Measurements from ENCODE around the gene UBQLN4.

UBQLN4 gene

DNA sequence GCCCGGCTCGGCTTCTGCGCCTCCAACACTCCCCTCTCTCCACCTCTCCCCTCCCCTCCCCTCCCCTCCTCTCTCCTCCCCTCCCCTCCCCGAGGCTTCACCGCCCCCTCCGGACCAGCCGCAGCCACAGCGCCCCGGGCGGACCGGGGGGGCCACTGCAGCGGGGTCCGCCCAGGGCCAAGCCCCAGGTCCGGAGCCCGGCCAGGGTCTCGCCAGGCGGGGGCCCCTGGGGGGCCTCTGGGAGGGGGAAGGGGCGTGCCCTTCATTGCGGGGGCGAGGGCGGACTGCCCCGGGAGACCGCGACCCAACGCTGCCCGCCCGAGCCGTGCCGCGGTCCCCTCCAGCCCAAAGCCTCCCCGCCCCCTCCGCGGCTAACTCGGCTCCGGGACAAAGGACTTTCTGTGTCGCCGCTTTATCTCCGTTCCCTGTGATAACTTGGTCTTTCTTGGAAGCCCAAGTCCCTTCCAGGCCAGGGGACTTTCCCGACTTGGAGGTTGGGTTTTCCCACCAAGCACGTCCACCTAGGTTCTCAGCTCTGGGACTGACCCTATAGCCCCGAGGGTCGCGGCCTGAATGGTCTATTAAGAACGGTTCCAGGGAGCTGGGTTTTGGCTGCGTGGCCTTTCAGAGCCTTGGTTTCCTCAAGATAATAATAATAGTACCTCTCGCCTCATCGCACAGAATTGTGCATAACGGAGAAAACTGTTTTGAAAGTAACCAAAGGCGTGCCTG, at the start of gene UBQLN4:
Gene UBQLN4 (minus strand): TSS at position 31 of the 732 bp plus-strand sequence. CDS start 97 bp downstream, outside the sequence.
- in situ Hi-C loops (cut with HindIII; ENCODE audit: low sequenced_read_pairs), result no loop called here

DNA sequence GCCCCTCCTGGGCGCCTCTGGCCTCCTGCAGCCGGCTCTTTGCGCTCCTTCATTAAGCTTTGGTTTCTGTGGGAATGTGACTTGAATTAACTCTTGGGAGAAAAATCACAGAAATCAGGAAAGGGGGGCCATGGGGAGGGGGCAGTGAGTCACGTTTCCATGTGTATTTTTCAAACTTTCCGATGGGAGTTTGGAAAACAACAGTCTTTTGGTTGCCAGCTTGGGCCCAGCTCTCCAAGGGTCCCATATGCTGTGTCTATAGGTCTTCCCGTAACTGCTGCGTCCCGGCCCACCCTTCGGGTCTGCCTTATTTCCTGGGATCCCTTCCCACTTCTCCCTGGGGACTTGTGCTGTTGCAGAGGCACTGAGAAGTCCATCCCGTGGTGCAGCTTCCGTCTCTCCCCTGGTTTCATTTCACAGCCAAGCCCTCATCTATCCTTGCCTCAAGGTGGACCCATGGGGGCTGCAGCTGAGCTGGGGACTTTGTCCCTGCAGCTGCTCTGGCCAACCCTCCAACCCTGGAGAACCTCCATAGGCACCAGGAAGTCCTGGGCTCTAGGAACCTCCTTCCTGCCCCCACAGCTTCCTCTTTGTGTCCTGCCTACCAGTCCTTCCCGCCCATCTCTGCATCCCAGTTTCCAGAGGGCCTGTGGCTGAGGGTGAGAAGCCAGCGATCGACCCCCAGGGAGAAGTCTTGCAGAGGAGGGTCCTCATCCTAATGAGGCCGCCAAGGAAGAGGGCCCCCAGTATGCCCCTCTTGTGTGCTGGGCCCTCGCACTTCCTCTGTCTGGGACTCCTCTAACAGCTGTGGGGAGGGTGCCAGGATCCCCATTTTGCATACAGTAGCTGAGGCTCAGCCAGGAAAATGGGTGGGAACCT, 49.3 kb upstream of the UBQLN4 start:
- in situ Hi-C loops (cut with HindIII; ENCODE audit: low sequenced_read_pairs), result loop anchor here (5.0 kb wide), 1 partner anchor 34 kb away; no protein-coding TSS in a partner anchor

DNA sequence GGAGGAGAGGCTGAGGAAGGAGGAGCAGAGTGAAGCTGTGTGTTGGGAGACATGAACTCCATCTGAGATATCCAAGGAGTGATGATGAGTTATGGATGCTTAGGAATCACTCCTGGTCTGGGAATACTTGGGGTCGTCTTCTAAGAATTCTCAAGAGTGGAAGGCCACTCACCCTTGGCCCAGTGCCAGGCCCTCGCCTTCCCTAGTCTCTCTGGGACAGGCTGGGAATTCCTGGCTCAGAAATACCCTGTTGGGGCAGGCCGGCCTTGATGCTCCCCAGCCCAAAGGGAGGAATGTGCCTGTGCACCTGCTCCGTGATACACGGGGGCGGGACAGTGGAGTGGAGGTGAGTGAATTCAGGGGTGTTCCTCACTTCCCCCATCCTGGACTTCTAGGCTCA, 48.3 kb upstream of the UBQLN4 start:
- in situ Hi-C loops (cut with HindIII; ENCODE audit: low sequenced_read_pairs), result loop anchor here (5.0 kb wide), 1 partner anchor 35 kb away; no protein-coding TSS in a partner anchor

DNA sequence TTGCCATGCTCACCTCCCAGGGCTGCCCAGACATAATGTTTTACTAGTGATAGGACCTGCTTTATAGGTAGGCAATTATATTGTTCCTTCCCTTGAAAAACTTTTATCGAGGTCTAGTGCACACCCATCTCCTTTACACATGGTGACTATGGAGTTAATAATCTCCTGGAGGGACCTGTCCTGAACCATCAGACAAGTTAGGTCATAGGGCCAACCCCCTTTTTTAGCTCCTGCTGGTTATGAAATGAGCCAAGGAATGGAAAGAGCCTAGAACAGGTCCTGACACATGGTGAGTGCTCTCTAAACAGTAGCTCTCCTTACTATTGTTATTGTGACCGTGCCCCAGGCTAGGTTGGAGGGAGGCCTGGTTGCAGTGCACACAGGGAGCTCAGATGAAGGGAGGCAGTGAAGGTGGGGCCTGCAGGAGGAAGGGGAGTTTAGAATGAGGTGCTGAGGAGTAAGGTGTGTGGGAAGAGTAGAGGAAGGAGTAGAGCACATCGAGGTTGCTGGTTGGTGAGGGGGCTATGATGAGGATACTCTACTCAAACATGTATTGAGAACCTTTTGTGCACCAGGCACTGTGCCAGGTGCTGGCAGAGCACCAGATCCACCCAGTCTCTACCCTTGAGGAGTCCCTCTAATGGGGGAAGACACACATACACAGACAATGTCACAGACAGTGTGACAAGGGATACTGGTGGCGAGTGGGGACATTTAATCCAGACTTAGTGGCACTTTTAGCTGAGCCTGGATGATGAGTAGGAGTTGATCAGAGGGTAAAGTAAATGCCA, 46.8 kb upstream of the UBQLN4 start:
- in situ Hi-C loops (cut with HindIII; ENCODE audit: low sequenced_read_pairs), result loop anchor here (5.0 kb wide), 1 partner anchor 37 kb away; no protein-coding TSS in a partner anchor

DNA sequence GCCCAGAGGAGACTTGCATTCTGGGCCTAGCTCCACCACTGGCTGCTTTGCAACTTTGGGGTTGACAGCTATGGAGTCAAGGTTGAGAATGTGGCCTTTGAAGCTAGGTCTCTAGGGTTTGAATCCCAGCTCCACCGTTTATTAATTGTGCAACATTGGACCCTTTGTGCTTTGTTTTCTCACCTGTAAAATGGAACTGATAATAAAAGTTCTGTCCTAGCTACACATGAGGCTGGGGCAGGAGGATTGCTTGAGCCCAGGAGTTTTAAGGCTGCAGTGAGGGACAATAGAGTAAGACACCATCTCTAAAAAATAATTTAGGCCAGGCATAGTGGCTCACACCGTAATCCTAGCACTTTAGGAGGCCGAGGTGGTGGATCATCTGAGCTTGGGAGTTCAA, 45.7 kb upstream of the UBQLN4 start:
- in situ Hi-C loops (cut with HindIII; ENCODE audit: low sequenced_read_pairs), result no loop called here

DNA sequence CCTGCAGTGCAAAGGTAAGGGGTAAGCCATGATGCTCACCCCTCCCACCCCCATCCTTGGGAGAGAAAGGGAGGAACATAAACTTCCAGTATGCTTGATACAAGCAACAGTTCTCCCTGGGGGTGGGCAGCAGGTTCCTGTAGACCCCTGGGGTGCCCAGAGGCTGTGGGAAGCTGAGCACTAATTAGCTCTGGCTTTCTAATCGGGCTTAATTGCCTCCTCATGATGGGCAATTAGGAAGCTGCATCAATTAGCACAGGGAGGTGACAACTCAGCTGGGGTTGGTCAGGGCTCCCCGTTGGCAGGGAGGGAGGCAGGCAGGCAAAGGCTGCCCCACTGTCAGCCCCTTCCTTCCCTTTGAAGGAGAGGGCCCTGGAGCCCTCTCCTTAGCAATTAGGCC, 45.2 kb upstream of the UBQLN4 start:
- in situ Hi-C loops (cut with HindIII; ENCODE audit: low sequenced_read_pairs), result no loop called here

DNA sequence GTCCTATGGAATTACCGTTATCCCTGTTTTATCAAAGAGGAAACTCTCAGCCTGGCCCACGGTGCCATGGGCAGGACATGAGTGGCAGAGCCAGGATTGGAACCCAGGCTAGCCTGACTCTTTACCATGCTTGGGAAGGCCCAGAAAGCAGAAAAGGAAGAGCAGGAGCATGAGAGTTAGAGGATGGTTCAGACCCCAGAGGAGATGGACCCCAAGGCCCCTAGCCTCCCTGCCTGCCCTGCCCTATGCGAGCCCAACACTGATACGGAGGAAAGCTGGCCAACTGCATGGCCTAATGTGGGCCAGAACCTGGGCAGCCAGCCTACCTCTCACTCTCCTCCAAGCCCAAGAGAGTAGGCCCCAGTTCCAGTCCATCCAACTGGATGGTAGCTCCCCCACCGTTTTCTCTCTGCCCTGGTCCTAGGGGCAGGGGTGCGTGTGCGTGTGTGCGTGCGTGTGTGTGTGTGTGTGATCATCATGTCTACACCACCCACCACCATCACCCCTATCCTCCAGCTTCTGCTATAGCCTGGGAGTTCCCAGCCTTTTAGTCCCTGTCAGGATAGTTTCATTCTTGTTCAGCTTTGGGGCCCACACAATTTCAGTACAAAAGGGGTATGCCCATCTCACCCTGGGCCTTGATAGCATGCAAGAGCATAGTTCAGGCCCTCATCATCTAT, 44.0 kb upstream of the UBQLN4 start:
- in situ Hi-C loops (cut with HindIII; ENCODE audit: low sequenced_read_pairs), result no loop called here

DNA sequence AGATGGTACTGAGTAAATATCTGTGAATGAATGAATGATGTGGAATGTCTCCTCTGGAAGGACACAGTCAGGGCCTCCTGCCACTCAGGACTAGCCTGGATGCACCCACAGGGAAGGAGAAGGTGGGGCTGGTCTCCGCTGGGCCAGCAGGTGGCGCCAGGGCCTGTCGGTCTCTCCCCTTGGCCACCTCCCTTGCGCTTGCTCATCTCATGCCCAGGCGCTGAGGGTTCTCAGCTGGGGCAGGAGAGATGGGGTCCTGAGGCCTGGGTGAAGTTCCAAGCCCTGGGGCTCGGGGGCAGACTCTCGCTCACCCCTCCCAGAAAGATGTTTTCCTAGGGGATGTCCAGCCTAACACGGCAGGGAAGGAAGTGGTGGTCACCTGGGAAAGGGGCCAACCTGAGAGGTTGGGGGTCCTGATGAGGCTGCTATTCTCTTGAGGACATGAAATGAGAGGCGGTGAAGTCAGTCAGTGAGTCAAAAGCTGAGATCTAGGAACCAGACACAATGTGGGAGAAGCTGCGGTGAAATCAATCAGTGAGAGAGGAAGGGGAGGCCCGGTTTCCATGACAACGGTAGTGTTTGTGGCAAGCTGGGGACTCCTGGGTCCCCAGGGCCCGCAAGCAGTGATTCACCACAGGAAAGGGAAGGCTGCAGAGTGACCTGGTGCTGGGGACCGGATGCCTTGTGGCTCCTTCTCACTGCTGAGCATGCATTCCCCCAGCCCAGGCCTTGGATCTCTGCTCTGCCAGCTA, 43.2 kb upstream of the UBQLN4 start:
- in situ Hi-C loops (cut with HindIII; ENCODE audit: low sequenced_read_pairs), result no loop called here

DNA sequence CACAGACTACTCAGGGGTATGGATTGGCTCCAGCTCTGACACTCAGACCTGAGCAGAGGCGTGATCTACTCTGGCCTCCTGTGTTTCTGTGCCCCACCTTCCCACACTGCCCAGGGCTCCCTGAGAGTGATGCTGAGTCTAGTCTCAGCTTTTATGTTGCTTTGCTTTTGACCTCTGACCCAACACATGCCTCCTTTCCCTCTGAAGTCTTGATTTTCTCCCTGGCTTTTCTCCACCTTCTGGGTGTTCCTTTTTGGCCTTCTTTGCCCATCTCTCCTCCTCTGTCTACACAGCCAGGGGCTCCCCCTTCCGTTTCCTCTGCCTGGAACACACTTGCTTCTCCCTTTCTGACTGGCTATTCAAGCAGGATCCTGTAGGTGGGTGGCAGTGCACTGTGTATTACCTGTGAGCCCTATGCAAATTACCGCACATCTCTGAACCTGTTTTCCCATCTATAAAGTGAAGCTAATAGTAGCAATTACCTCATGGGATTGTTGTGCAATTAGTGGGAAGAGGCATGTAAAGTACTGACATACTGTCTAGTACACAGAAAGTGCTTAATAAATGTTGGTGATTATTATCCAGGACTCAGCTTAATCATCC, 42.4 kb upstream of the UBQLN4 start:
- in situ Hi-C loops (cut with HindIII; ENCODE audit: low sequenced_read_pairs), result no loop called here

DNA sequence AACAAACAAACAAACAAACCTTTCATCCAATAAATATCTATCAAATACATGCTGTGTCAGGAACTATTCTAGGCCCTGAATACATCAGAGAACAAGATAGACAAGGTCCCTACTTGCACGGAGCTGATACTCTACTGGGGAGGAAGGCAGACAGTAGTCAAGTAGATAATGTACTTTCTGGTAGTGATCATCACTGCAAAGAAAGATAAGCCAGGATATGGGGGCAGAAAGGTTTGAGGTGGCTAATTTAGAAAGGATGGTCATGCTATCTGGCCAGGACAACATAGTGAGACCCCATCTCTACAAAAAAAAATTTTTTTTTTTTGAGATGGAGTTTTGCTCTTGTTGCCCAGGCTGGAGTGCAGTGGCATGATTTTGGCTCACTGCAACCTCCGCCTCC, 38.0 kb upstream of the UBQLN4 start:
- in situ Hi-C loops (cut with HindIII; ENCODE audit: low sequenced_read_pairs), result no loop called here

DNA sequence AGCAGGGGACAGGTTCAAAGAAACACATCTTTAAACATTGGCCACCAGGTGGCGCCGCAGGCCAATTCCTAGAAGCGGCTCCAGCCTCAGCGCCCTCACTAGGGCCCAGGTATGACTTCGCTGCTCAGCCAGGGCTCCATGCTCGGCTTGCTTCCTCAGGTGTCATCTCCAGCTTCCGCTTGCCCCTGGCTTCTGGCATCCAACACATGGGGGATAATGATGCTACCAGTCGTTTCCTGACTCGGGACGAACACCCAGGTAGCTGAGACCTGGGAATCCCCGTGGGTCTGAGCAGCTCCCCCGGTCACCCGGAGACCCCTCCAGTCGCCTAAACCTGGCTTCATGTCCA, 37.2 kb upstream of the UBQLN4 start:
- in situ Hi-C loops (cut with HindIII; ENCODE audit: low sequenced_read_pairs), result no loop called here

DNA sequence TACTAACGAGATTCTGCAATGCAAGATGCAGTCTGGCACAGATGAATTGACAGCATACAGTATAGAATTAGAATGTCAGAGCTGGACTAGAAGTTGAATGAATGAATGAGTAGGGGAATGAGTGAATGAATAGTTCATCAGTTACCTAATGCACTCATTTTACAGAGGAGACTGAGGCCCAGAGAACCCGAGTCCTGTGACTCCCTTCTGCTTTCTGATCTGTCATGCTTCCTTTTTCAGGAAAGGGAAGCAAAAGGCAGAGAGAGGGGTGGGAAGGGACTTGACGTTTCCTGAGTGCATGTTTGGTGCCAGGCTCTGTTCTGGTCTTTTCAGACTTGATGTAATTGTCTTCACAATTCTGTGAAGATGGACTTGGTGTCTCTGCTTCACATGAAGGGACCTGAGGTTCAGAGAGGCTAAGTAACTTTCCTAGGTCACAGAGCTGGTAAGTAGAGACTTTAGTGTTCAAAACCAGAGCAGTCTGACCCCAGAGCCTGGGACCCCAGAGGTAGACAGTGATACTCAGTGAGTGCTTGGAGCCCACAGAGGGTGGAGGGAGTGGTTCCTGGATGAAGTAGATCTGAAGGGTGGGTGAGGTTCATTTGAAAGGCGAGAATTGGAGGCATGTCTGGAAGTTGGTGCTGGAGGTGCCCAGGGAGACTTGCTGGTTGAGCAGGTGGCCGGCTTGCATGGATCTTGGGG, 36.7 kb upstream of the UBQLN4 start:
- in situ Hi-C loops (cut with HindIII; ENCODE audit: low sequenced_read_pairs), result no loop called here

DNA sequence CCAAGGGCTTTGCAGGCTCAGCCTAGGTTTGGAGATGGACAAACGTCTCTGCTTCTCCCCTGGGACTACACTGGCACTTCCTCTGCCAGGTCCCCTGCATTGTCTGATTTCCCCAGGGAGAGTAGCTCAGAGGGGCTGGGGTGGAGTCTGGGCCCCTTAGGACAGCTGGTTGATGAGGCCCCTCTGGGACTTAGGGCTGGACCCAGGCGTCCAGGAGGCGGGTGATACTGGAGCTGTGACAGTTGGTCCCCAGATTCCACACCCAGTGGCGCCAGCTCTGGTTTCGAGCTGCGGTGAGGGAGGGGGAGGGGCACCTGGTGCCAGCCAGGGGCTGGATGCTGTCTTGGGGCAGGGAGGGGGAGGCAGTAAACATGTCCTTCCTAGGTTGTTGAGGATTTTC, 36.1 kb upstream of the UBQLN4 start:
- in situ Hi-C loops (cut with HindIII; ENCODE audit: low sequenced_read_pairs), result no loop called here

DNA sequence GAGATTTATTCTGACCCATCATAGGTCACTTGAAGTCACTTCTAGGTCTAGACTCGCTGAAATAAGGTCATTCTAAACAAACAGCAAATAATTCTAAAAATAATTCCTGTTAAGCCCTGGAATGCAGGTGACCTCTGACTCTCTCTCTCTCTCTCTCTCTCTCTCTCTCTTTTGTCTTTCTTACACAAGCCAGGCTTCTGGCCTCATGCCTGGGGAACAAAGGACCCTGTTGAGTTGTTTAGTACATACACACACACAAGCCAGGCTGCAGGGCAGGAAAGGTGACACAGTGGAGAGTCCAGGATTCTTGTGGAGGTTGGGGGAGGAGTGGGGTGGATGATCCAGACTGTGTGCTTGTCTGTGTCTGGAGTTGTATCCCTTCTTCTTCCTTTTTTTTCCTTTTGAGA, 32.7 kb upstream of the UBQLN4 start:
- in situ Hi-C loops (cut with HindIII; ENCODE audit: low sequenced_read_pairs), result no loop called here

DNA sequence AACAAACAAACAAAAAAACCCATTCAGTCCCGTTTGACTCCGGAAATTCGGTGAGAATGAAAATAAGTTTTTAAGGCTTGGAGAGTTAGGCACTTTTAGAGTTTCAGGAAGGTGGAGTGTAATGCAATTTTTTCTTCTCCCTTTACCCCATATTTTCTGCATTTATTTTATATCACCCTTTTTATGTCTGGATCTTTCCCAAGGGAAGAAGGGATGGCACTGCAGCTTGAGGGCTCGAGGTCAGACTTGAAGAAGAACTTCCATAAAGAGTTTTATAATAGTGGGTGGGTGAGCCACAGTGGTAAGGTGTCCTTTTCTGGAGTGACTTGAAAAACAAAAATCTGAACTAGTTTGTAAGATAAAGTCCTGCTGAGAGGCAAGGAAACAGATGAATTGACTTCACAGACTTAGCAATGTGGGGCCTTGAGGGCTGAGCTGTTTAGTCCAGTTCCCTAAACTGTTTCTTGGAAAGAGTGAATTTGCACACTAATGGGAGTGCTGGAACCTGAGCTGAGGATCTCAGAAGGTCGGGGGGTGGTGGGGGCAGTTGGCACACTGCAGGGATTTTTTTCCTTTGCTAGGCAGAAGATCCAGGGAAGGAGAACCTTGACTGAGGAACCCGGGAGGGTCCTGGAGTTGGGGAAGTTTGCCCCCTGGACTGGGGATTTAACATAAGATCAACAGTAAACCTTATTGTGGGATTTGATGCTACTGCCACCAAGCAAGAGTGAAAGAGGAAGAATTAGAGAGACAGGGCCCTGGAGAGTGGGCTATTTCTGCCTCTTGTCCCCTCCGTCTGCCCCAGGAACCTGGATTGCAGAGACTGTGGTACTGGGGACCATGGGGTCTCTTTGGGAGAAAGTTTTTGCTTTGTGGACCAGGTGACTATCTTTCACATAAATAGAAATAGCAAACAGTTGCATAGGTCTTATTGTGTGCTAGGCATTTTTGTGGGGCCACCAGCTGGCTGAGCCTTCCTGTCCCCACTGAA, 30.5 kb upstream of the UBQLN4 start:
- in situ Hi-C loops (cut with HindIII; ENCODE audit: low sequenced_read_pairs), result no loop called here

DNA sequence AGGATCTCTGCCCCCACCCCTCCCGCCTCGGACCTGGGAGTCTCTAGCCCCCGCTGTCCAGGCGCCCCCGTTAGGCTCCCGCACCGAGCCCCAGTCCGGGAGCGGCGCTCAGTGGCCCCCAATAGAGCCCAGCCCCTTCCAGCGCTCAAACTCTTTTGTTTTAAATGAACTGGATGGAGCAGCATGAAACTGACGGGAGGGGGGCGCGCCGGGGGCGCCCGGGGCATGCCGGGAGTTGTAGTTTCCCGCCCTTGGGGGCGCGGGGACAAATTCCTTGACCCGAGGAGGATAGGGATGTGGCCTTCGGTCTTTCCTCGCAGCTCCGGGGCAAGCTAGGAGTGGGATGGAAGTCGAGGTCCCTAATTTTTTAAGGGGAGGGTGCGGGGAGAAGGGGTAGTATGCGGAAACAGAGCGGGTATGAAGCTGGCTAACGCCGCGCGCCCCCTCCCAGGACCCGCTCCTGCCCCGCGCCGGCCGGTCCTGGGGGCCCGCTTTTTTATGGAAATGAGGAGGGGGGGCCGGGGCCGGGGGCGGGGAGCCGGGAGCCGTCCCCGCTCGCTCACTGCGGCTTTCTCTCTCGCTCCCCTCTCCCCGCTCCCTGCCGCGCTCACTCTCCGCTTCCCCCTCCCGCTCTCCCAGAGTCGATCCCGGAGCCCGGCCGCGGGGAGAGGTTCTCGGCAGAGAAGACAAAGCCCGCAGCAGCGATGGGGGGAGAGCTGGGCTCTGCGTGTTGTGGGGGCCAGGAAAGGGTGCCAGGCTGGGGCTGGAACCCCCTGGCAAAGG, 28.9 kb upstream of the UBQLN4 start, which contains the start of gene MEX3A:
Gene MEX3A (minus strand): TSS at position 157 of the 783 bp plus-strand sequence. CDS start 467 bp downstream, outside the sequence.
- in situ Hi-C loops (cut with HindIII; ENCODE audit: low sequenced_read_pairs), result no loop called here

DNA sequence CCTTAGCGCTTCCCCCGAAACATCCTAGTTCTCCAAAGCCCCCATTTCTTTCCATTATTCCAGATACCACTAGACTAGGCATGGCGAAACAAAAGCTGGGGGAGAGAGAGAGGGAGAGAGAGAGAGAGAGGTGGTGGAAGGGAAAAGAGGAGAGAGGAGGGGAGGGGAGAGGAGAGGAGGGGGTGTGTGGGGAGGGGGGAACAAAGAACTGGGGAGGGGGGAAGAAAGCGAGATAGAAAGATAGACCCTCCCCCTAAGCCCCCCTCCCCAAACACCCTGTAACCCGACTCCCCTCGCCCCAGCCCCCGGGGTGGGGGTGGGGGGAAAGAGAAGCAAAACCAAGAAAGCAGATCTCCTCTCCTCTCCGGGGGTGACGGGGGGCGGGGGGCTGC, 28.3 kb upstream of the UBQLN4 start:
- in situ Hi-C loops (cut with HindIII; ENCODE audit: low sequenced_read_pairs), result no loop called here
